HEK293 (cell line): ENCODE results near the gene SLC2A4RG.

Experiments used
- ELK4 ChIP-seq: IDR thresholded peaks from 2 replicates; pipeline ENCODE4 v1.6.1; 2011; ENCODE audit warnings: mild to moderate bottlenecking, low read depth, low read length, borderline replicate concordance
- PBX3 ChIP-seq: sonication (generic); formaldehyde crosslinking; IDR thresholded peaks from 2 replicates; pipeline ENCODE4 v1.8.1; 2022; ENCODE audit warnings: mild to moderate bottlenecking, moderate library complexity, missing genetic modification reagents
- TCF7L2 ChIP-seq: IDR thresholded peaks from 2 replicates; pipeline ENCODE4 v1.6.1; 2011; ENCODE audit warnings: low read depth, mild to moderate bottlenecking, inconsistent platforms, low read length, moderate library complexity, borderline replicate concordance
- ZNF423 ChIP-seq: fragments of 450-650 bp; formaldehyde crosslinking; IDR thresholded peaks from 2 replicates; pipeline ENCODE4 v1.5.1; 2016; ENCODE audit warnings: missing biosample characterization, missing genetic modification characterization
- ZNF449 ChIP-seq: fragments of 450-650 bp; formaldehyde crosslinking; IDR thresholded peaks from 2 replicates; pipeline ENCODE4 v1.5.1; 2017; ENCODE audit warnings: missing biosample characterization, mild to moderate bottlenecking, missing genetic modification characterization, moderate library complexity
- ZNF596 ChIP-seq: fragments of 450-650 bp; IDR thresholded peaks from 2 replicates; pipeline ENCODE4 v1.5.0; 2018; ENCODE audit warnings: missing biosample characterization, mild to moderate bottlenecking, missing genetic modification characterization, moderate library complexity
- ZNF747 ChIP-seq: fragments of 450-650 bp; formaldehyde crosslinking; IDR thresholded peaks from 2 replicates; pipeline ENCODE4 v1.5.1; 2016; ENCODE audit warnings: missing biosample characterization, missing genetic modification characterization
- ZNF830 ChIP-seq: fragments of 450-650 bp; IDR thresholded peaks from 2 replicates; pipeline ENCODE4 v1.5.0; 2018; ENCODE audit warnings: missing biosample characterization, missing genetic modification characterization, low read depth, mild to moderate bottlenecking, moderate library complexity

GRCh38 chr20:63733579-63734081 is 5.9 kb upstream of the SLC2A4RG start:
- TF ChIP-seq ZNF423 (tag by site-specific recombination) (no peak), TCF7L2 (no peak), ZNF596 (tag by site-specific recombination) (no peak), ZNF747 (tag by site-specific recombination) (no peak), ELK4 (no peak), ZNF830 (tag by site-specific recombination) (no peak), PBX3 (CRISPR knock-in tag) (no peak), ZNF449 (no peak)
